ENCODE data around the gene MYL6. TPM values are rescaled to one million over a fixed set of nuclear protein-coding genes. Genes with fewer than 3 reads are reported as not detected.
A peak's percentile ranks its signal among the peaks of the same experiment; 100 is the strongest.

MYL6 gene
- polyA plus RNA-seq, 1 experiment = 5,667 TPM

DNA sequence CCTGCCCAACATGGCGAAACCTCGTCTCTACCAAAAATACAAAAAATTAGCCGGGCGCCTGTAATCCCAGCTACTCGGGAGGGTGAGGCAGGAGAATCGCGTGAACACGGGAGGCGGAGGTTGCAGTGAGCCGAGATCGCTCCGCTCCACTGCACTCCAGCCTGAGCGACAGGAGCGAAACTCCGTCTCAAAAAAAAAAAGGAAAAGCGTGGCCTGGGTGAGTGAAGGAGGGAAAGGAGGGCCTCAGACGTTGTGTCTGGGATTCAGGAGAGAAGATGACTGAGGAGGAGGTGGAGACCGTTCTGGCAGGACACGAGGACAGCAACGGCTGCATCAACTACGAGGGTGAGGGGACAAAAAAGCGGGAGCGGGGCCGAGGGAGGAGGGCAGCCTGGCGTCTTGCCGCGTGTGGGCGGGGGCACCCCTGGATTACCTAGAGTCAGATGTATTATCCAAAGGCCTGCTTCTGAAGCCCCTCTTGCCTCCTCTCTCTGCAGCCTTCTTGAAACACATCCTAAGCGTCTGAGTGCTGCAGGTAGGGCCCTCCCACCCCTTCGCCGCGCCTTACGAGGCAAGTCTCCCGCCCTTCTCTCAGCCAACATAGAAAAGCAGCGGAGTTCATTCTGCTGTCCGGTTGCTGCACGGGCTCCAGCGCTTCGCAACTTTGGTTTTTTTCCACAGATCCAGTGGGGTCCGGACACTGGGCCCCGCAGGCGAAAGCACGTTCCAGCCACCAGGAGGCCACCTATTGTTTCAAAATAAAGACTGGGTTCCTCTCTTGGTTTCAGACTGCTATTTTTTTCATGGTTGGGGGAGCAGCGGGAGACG, 744 bp upstream of the MYL6 start:
- H3K27me3 ChIP-seq (ENCODE audit: control insufficient read depth, insufficient read depth, low read length) = no peaks in the 10 kb centered on the region
- TF ChIP-seq, protein P1, sequence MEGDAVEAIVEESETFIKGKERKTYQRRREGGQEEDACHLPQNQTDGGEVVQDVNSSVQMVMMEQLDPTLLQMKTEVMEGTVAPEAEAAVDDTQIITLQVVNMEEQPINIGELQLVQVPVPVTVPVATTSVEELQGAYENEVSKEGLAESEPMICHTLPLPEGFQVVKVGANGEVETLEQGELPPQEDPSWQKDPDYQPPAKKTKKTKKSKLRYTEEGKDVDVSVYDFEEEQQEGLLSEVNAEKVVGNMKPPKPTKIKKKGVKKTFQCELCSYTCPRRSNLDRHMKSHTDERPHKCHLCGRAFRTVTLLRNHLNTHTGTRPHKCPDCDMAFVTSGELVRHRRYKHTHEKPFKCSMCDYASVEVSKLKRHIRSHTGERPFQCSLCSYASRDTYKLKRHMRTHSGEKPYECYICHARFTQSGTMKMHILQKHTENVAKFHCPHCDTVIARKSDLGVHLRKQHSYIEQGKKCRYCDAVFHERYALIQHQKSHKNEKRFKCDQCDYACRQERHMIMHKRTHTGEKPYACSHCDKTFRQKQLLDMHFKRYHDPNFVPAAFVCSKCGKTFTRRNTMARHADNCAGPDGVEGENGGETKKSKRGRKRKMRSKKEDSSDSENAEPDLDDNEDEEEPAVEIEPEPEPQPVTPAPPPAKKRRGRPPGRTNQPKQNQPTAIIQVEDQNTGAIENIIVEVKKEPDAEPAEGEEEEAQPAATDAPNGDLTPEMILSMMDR (IDR thresholded peaks at IDR 0.05; ENCODE audit: insufficient read depth, low read depth, low read length) = peak; percentile 81
- H3K4me3 ChIP-seq (ENCODE audit: low read depth, low read length) = peak overlapping the region; percentile 64
- peak; percentile 40 for DNase-seq (ENCODE audit: low read depth)
- ChIA-PET CTCF (interaction anchor here (0.5 to 8.7 kb wide), 6 partner anchors 30 to 110 kb away, joined by 3 to 56 read pairs (median 7); partner anchors contain the start of genes ESYT1, SMARCC2 and ZC3H10), POLR2A (interaction anchor here (0.7 to 1.2 kb wide), 2 partner anchors 30 to 159 kb away, joined by 4 to 8 read pairs; no protein-coding TSS in a partner anchor)
- peaks cover 25% of the 10 kb centered on the region for H3K36me3 ChIP-seq (ENCODE audit: control insufficient read depth, insufficient read depth, low read length)

DNA sequence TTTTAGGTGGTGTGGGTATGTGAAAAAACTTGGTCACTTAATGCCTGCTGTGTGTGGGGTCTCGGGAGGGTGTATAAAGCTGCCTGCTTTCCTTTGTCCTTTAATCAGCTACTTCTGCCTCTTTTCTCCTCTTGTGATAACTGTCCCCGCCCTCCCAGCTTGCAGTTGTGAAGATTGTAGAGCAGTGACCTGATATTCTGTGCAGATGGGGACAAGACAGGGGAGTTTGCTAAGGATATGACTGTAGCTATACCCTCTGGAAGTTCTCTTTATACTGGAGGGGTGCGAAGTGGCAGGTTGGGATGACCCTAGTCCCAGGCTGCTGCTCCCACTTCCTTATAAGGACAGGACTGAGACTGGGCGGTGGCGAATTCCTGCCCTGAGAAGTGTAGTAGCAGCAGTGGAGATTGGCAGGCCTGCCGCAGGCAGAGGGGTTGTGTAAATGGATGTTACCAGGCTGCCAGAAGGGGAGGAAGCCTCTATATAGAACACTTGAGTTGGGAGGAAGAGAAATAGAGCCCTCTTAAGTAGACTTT, 835 bp downstream of the MYL6 start:
- DNase-seq (ENCODE audit: low read depth) = peak; percentile 14
- Histone ChIP-seq H3K4me3 (ENCODE audit: low read depth, low read length) (peak overlapping the region; percentile 64), H3K27me3 (ENCODE audit: control insufficient read depth, insufficient read depth, low read length) (no peaks in the 10 kb centered on the region), H3K36me3 (ENCODE audit: control insufficient read depth, insufficient read depth, low read length) (peaks cover 28% of the 10 kb centered on the region)
- ChIA-PET CTCF (interaction anchor here (2.2 to 8.7 kb wide), 4 partner anchors 29 to 40 kb away, joined by 8 to 56 read pairs (median 32); partner anchors contain the start of genes ESYT1, SMARCC2 and ZC3H10), POLR2A (interaction anchor here (0.8 to 1.3 kb wide), 4 partner anchors 19 to 157 kb away, joined by 3 to 8 read pairs (median 4); partner anchors contain the start of genes SMARCC2 and ZC3H10)
- TF ChIP-seq, protein P1 (IDR thresholded peaks at IDR 0.05; ENCODE audit: insufficient read depth, low read depth, low read length) = no peak

DNA sequence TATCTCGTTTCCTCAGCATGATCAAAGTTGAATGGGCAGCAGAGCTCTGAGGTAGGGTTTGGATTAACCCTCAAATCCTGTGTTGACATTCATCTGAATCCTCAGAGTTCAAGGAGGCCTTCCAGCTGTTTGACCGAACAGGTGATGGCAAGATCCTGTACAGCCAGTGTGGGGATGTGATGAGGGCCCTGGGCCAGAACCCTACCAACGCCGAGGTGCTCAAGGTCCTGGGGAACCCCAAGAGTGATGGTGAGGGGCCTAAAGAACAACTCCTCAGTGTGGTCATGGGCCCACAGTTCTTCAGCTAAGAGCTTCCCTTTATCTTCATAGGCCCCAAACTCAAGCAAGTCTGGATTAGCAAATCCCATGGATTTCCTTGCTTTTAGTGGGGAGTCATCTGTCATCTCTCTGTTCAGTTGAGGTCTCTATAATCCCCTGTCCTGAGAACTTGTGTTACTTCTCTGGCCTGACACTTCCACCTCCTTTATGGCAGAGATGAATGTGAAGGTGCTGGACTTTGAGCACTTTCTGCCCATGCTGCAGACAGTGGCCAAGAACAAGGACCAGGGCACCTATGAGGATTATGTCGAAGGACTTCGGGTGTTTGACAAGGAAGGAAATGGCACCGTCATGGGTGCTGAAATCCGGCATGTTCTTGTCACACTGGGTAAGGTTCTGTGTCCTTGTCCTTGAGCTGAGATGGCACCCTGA, 1.5 kb downstream of the MYL6 start:
- CTCF ChIA-PET = interaction anchor here (2.2 to 8.7 kb wide), 4 partner anchors 29 to 40 kb away, joined by 8 to 56 read pairs (median 32); partner anchors contain the start of genes ESYT1, SMARCC2 and ZC3H10
- TF ChIP-seq, protein P1 (IDR thresholded peaks at IDR 0.05; ENCODE audit: insufficient read depth, low read depth, low read length) = no peak
- peaks cover 29% of the 10 kb centered on the region for H3K36me3 ChIP-seq (ENCODE audit: control insufficient read depth, insufficient read depth, low read length)

DNA sequence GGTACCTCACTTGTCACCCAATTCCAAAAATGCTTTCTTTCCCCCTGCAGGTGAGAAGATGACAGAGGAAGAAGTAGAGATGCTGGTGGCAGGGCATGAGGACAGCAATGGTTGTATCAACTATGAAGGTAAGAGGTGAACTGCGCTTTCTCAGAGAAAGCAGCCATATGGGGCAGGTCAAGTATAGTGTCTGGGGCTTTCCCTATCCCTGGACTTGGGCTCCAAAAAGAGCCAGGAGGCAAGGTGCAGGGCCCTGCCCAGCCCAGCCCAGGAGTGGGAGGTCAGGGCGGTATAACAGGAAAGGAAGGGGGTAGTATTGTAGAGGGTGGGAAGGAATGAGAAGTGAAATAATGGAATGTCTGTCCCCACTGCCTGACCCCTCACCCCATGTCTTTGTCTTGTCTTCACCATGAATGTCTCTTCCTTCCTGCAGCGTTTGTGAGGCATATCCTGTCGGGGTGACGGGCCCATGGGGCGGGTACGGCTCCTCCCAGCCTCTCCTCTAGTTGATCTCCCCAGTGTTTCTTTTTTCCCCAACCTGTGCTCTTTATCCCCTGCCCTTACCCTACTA, 2.1 kb downstream of the MYL6 start:
- no peak for DNase-seq (ENCODE audit: low read depth)
- TF ChIP-seq, protein P1 (IDR thresholded peaks at IDR 0.05; ENCODE audit: insufficient read depth, low read depth, low read length) = no peak
- CTCF ChIA-PET = interaction anchor here (1.1 to 8.7 kb wide), 5 partner anchors 14 to 41 kb away, joined by 3 to 56 read pairs (median 12); partner anchors contain the start of genes ESYT1, SMARCC2 and ZC3H10
- POLR2A ChIA-PET = no interaction called here
- Histone ChIP-seq H3K27me3 (ENCODE audit: control insufficient read depth, insufficient read depth, low read length) (no peaks in the 10 kb centered on the region), H3K4me3 (ENCODE audit: low read depth, low read length) (peak overlapping the region; percentile 64), H3K36me3 (ENCODE audit: control insufficient read depth, insufficient read depth, low read length) (peaks cover 31% of the 10 kb centered on the region)

More for the DNA sequence above, 1.5 kb downstream of the MYL6 start:
- no peak for DNase-seq (ENCODE audit: low read depth)
- POLR2A ChIA-PET = interaction anchor here (0.8 to 1.3 kb wide), 2 partner anchors 19 to 41 kb away, joined by 3 to 4 read pairs; partner anchors contain the start of gene ZC3H10
- peak overlapping the region; percentile 64 for H3K4me3 ChIP-seq (ENCODE audit: low read depth, low read length)
- H3K27me3 ChIP-seq (ENCODE audit: control insufficient read depth, insufficient read depth, low read length) = no peaks in the 10 kb centered on the region

Measured in BJ (cell line).